NT2/D1 (cell line): ENCODE measurements around the gene ZNF354B.

Source experiments
- SUZ12 ChIP-seq: IDR thresholded peaks from 2 replicates; pipeline ENCODE4 v1.6.1; 2011; ENCODE audit not compliant: insufficient read length, insufficient read depth; ENCODE audit errors: extremely low read depth
- YY1 ChIP-seq: IDR thresholded peaks from 2 replicates; pipeline ENCODE4 v1.6.1; 2011; ENCODE audit not compliant: insufficient read length, insufficient read depth
- ZNF274 ChIP-seq: IDR thresholded peaks from 2 replicates; pipeline ENCODE4 v1.6.1; 2011; ENCODE audit warnings: mild to moderate bottlenecking, low read depth, low read length

DNA sequence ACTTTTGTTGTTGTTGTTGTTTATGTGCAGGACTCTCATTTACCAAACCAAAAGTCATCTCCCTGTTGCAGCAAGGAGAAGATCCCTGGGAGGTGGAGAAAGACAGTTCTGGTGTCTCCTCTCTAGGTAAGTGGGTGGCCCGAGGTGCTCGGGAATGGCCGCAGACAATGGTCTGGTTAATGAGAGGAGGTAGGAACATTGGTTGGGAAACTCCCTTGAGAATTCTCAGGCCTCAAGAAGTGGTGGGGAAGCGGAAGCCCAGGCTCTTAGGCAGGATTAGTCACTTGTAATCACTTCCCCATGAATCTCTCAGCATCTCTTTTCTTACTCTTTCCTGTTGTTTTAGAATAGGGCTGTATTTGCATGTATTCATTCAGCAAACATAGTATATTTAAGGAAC lies 7.2 kb downstream of the ZNF354B start:
- TF ChIP-seq ZNF274 (no peak), YY1 (no peak), SUZ12 (no peak)
